A673 (cell line): ENCODE data around the gene HRK. TPM values are rescaled to one million over a fixed set of nuclear protein-coding genes. Genes with fewer than 3 reads are reported as not detected.

Experiments
- BruUV-seq: library from RNA; stranded (reverse); fragments of 400-500 nt; replicated peaks from 2 replicates; lab custom pipeline; 2021; lab: Mats Ljungman, UMichigan
- CTCF ChIA-PET: fragments of 300-600 bp; sonication (Branson Sonifier 250); formaldehyde crosslinking; loops from one replicate; lab custom pipeline; 2022; ENCODE audit warnings: antibody characterized with exemption; lab: Charles Lee
- POLR2A ChIA-PET: fragments of 300-600 bp; sonication (Branson Sonifier 250); formaldehyde crosslinking; loops from one replicate; lab custom pipeline; 2022; ENCODE audit warnings: antibody characterized with exemption; ENCODE audit not compliant: low non-redundant PET; lab: Charles Lee
- DNase-seq: peaks from one replicate; pipeline ENCODE4 v3.0.0-alpha.2; 2015; ENCODE audit warnings: low spot score
- H3K27ac ChIP-seq: fragments of 200-600 bp; sonication (generic); 2 replicates; pipeline ENCODE4 v1.5.1; 2016; ENCODE audit warnings: mixed run types, low read depth, mild to moderate bottlenecking, mixed read lengths, antibody characterized with exemption, low read length; ENCODE audit not compliant: poor library complexity, severe bottlenecking
- H3K27me3 ChIP-seq: fragments of 200-600 bp; sonication (generic); replicated peaks from 2 replicates; pipeline ENCODE4 v1.6.1; 2017; ENCODE audit warnings: mixed run types, low read depth, mild to moderate bottlenecking, mixed read lengths, antibody characterized with exemption, low read length; ENCODE audit not compliant: insufficient read depth, poor library complexity
- H3K36me3 ChIP-seq: fragments of 200-600 bp; sonication (generic); 2 replicates; pipeline ENCODE4 v1.6.1; 2016; ENCODE audit warnings: mixed run types, mild to moderate bottlenecking, mixed read lengths, antibody characterized with exemption, low read length; ENCODE audit not compliant: insufficient read depth, poor library complexity, severe bottlenecking
- H3K4me1 ChIP-seq: fragments of 200-600 bp; sonication (generic); 2 replicates; pipeline ENCODE4 v1.6.1; 2017; ENCODE audit warnings: mixed run types, mild to moderate bottlenecking, mixed read lengths, antibody characterized with exemption, low read length; ENCODE audit not compliant: insufficient read depth, poor library complexity, severe bottlenecking
- H3K4me3 ChIP-seq: fragments of 200-600 bp; sonication (generic); 2 replicates; pipeline ENCODE4 v1.5.1; 2016; ENCODE audit warnings: low read depth, mixed run types, mild to moderate bottlenecking, mixed read lengths, low read length; ENCODE audit not compliant: poor library complexity, severe bottlenecking
- H3K9me3 ChIP-seq: fragments of 200-600 bp; sonication (generic); 2 replicates; pipeline ENCODE4 v1.6.1; 2016; ENCODE audit warnings: mixed run types, low read depth, mild to moderate bottlenecking, mixed read lengths, antibody characterized with exemption, low read length; ENCODE audit not compliant: poor library complexity, severe bottlenecking
- CTCF ChIP-seq: fragments of 300-800, 200-600 bp; sonication (generic); conservative IDR thresholded peaks from 2 replicates; pipeline ENCODE4 v1.5.1; 2017; ENCODE audit warnings: low read depth, mild to moderate bottlenecking, antibody characterized with exemption, low read length, moderate library complexity, mixed read lengths
- EZH2 ChIP-seq: fragments of 200-600 bp; sonication (generic); IDR thresholded peaks from 2 replicates; pipeline ENCODE4 v1.6.1; 2017; ENCODE audit warnings: borderline replicate concordance, low read depth, mild to moderate bottlenecking, mixed read lengths, antibody characterized with exemption, low read length; ENCODE audit not compliant: poor library complexity, severe bottlenecking
- intact Hi-C: fragments of 100-400 bp; cut with micrococcal nuclease; formaldehyde crosslinking; loops from one replicate; pipeline ENCODE4 v1.10.0; 2022; ENCODE audit not compliant: unreplicated experiment
- total RNA-seq: library from RNA; stranded (reverse); gene quantifications from 2 replicates; pipeline ENCODE4 v1.2.3, GENCODE V29; 2021

The HRK gene
- total RNA-seq, 1 experiment from 2014 or later = 0.37 TPM

DNA sequence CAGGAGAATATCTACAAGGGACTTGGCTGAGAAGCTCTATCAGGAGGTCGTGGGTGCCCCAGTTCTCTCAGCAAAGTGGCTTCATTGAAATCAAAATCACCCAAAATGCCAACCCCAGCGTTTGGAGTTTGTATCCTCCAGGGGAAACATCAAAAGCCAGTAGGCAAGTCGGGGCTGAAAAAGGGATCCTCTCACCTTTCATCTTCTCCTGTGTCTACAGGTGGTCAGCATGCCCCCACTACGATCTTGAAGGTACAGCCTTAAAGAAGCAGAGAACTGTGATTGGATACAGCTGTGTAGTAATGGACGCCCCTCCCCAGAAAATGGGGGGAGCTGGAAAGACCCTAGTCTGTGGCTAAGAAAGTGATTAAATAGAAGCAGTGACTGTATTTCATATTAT, 22.2 kb downstream of the HRK start:
- no TSS peak for BruUV-seq
- Histone ChIP-seq H3K36me3 (no peaks in the 10 kb centered on the region), H3K27ac (no peak overlapping the region), H3K4me3 (no peak overlapping the region), H3K27me3 (no peaks in the 10 kb centered on the region), H3K9me3 (no peaks in the 10 kb centered on the region), H3K4me1 (peaks cover 19% of the 10 kb centered on the region)
- intact Hi-C loops = no loop called here
- CTCF ChIA-PET = no interaction called here
- no peak for DNase-seq
- POLR2A ChIA-PET = no interaction called here
- TF ChIP-seq EZH2 (no peak), CTCF (no peak)

GRCh38 chr12:116856729-116857128, 24.5 kb downstream of the HRK start:
- intact Hi-C loops = no loop called here
- Histone ChIP-seq H3K9me3 (no peaks in the 10 kb centered on the region), H3K36me3 (no peaks in the 10 kb centered on the region), H3K4me1 (peaks cover 19% of the 10 kb centered on the region), H3K4me3 (no peak overlapping the region), H3K27me3 (no peaks in the 10 kb centered on the region), H3K27ac (no peak overlapping the region)
- no TSS peak for BruUV-seq
- TF ChIP-seq EZH2 (no peak), CTCF (no peak)
- ChIA-PET CTCF (no interaction called here), POLR2A (no interaction called here)
- no peak for DNase-seq

- Histone ChIP-seq H3K4me3 (no peak overlapping the region), H3K27me3 (no peaks in the 10 kb centered on the region), H3K36me3 (no peaks in the 10 kb centered on the region), H3K4me1 (peaks cover 19% of the 10 kb centered on the region), H3K27ac (no peak overlapping the region), H3K9me3 (no peaks in the 10 kb centered on the region)
- no peak for DNase-seq
- BruUV-seq = no TSS peak
- CTCF ChIA-PET = no interaction called here
- intact Hi-C loops = no loop called here
- TF ChIP-seq CTCF (no peak), EZH2 (no peak)
- POLR2A ChIA-PET = no interaction called here
Observed at GRCh38 chr12:116855744-116856470, 25.3 kb downstream of the HRK start.
